Suppressor macrophage (primary cell): ENCODE results near the gene UBL3.

Experiments used
- DNase-seq, 4 experiments: peaks; one replicate each; pipeline ENCODE4 v3.0.0-alpha.2; 2020 to 2022
- total RNA-seq, 17 experiments: gene quantifications; one replicate each; lab custom pipeline; 2026; ENCODE audit warnings: mixed read lengths in 6 of 17, inconsistent platforms in 3 of 17; lab: John Stamatoyannopoulos, UW

UBL3 gene, protein sequence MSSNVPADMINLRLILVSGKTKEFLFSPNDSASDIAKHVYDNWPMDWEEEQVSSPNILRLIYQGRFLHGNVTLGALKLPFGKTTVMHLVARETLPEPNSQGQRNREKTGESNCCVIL
- 60.1 to 116 (median 88.4) reads per million in 17 experiments for total RNA-seq

DNA sequence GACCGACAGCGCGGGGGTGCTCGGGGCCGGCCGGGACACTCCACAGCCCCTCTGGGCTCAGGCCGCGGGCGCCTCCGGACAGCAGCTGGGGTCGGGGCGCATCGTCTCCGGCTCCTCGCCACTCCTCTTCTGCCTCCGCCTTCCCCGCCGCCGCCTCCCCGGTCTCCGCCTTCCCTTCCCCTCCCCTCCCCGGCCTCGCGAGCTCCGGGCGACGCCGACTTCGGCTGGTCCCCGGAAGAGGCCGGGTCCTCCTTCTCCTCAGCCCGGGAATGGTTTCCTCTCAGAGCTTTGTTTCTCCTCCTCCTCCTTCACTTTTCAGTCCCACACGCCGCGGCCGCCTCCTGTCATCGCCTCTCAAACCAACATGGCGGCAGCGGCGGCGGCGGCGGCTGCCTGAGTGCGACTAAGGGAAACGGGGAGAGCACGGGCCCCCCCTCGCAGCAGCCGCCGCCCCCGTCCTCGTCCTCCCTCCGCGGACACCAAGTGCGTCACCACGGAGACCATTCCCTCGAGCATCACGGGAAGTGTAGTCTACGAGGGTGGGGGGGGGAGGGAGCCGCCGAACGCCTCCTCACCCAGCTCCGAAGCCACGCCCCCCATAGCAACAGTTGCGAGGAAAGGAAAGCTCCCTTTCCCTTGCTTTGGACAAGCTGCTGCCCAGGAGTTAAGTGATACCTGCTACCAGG, at the start of gene UBL3:
TSS of gene UBL3 (minus strand) at position 405 of the 686 bp plus-strand sequence. CDS start 1,079 bp downstream, outside the sequence.
- peak; percentile 93 to 97 (median 96) for DNase-seq

- no peak for DNase-seq
These were observed 46.7 kb upstream of the UBL3 start for GRCh38 chr13:29897102-29897501.

- no peak for DNase-seq
These were observed 43.0 kb upstream of the UBL3 start for GRCh38 chr13:29893438-29893837.

DNA sequence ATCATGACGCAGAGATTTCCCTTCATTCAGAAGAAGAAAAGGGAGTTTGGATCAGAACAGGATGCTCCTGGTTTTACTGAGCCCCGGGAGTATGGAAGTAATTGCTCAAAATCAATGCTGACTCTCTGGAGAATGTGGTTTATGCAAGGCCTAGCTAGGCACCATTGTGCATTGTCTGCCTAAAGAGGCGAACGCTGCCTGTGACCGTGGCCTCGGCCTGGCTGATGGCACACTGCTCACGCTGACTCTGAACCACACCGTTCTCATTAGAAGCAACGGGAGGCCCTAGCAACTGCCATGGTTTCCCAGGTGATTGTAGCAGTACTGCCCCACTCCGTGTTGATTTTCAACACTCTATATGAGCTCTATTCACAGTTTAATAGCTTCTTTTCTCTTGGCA, 41.7 kb upstream of the UBL3 start:
- no peak for DNase-seq

- DNase-seq, result no peak
These were observed 38.7 kb upstream of the UBL3 start for GRCh38 chr13:29889111-29889510.

DNA sequence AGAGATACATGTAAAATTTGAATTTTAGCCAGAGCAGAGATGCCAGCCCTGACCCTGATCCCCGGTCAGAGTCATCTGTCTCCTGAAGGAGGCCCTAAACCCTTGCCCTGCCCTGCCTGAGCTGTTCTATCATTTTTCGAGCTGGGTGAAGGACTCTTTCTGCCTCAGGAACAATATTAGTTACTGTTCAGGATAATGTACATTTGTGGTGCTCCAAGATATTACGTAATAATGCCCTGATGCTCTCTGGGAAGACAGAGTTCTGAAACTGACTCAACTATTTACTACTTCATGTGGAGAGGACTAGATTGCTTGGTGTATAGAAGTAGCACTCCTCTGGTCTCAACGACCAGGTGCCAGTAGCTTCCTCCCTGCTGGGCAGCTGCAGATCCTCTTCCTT, 37.9 kb upstream of the UBL3 start:
- DNase-seq, result no peak

DNA sequence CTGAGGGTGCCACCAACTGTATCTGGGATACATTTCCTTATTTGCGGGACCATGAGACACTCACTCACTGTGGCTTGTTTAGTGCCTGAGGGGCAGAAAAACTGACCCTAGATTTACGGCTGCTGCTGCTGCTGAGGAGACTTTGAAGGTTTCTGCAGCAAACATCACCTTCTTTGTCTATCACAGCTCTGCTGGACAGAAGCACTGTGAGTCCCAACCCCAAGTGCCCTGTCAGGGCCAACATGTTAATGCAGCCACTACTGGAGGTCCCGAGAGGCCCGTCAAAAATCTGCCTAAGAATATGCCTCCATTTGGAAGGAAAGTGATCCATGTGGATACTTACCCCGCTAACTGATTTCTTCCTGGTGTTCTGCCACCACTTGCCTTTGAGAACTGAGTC, 37.3 kb upstream of the UBL3 start:
- DNase-seq, result no peak

- no peak for DNase-seq
These were observed 36.7 kb upstream of the UBL3 start for GRCh38 chr13:29887030-29887557.

- no peak for DNase-seq
These were observed 36.0 kb upstream of the UBL3 start for GRCh38 chr13:29886446-29886845.

DNA sequence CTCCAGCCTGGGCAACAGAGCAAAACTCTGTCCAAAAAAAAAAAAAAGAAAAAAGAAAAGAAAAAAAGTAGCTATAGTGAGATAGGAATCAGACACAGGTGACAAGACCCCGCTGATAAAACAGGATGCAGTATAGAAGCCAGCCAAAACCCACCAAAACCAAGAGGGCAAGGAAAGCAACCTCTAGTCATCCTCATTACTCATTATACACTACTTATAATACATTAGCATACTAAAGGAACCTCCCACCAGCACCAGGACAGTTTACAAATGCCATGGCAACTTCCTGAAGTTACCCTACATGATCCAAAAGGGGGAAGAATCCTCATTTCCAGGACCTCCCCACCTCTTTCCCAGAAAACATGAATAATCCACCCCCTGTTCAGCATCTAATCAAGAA, 35.6 kb upstream of the UBL3 start:
- no peak for DNase-seq

DNA sequence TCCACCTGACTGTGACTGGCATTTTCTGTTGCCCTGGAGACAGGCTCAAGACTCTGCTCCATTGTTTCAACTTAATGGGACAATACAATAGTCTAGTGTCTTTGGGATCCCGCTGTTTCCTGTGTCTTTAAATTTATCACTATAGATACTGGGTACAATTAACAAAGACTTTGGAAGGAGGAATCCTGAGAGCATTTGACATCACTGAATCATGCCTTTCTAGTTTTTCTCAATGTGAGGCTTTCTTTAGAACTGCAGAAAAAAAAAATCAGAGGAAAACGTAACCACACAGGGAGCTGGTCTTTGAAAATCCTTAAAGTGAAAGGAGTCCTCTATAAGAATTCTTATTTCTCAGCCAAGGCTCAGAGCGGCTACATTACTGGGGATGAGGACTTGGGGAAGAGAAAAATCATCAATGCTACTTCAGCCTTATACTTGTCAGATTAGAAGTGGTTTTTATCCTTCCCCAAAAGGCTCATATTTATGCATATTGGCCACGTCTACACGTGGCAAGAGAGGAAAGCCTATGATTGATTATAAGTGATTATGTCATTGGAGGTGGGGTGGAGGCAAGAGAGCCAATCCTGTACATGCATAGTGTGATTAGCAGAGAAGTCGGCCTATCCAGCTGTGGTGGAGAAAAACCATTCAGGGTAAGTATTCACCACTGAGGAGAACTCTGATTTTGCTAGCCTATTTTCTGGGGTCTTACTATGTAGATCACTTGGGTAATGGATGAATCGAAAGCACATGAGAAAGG, 34.4 kb upstream of the UBL3 start:
- no peak for DNase-seq

DNA sequence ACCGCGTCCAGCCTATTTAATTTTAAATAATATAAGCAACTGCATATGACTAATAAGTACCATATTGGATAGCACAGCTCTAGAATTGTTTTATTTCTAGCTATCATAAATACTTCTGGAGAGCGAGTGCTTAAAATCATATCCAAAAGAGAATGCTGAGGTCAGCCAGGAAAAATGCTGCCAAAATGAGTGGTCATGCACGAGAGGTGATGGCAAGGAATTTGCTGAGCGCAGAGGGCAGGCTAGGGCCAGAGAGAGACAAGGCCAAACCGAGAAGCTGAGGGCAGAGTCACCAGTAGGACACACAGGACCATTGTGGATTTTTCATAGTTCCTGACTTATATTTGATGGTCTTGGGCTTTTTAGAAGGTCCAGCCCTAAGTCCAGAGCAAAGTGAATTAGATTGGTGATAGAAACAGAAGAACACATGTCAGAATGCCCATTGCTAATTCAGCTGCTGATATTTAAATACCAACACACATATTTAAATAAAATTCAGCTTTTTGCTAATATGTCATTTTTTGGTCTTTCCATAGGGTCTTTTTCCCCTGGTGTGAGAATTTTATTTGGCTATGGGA, 33.6 kb upstream of the UBL3 start:
- DNase-seq, result no peak

DNA sequence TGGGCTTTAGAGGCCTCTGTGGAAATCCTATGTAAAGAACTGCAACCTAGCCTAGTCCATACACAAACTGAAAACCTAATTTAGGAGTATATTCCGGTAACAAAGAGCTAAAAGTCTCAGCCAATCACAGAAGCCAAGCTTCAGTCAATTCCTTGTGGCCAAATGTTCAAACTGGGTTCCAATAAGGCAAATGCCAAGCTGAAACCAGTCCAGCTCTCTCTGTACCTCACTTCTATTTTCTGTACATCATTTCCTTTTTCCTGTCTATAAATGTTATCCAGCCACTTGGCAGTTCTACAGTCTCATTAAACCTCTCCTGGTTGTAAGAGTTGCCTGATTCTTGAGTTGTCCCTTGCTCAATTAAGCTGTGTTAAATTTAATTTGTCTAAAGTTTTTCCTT, 31.7 kb upstream of the UBL3 start:
- no peak for DNase-seq

DNA sequence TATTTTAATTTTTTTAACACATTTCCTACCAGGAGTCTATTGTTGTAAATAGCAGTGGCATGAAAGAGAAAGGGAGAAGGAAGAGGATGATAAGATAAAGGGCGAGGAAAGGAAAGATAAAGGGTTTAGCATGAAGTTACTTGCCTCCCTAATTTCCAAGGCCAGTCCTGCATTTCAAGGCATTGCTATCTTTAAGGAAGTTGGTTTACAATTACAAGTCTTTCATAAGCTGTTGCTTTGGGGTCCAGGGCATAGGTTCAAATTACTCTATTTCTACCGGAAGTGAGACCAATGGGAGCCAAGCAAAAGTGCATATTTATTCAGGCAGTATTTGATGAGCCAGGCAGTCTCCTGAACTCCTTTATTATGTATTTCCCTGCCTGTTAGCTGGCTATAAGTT, 27.7 kb upstream of the UBL3 start:
- no peak for DNase-seq

- DNase-seq, result no peak
These were observed 27.1 kb upstream of the UBL3 start for GRCh38 chr13:29877456-29878078.

- no peak for DNase-seq
These were observed 25.2 kb upstream of the UBL3 start for GRCh38 chr13:29875646-29876045.

DNA sequence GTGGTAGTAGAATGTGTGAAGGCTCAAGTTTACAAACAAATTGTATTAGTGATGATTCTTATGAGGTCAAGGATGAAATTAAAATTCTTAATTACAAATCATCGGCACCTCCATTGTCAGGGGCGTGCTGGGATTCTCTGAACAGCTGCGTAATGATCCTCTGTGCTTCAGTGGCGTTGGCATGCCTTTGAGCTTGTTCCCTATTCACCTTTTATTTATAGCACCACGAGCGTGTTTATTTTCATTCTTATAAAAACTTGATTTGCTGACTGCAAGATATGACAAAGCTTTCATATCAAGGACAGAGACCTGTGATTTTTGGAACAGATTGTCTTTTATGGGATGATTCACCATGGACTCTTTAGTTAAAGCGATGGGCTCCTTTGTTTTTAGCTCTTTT, 18.2 kb upstream of the UBL3 start:
- DNase-seq, result no peak

- DNase-seq, result no peak
These were observed 15.5 kb upstream of the UBL3 start for GRCh38 chr13:29865934-29866333.

GRCh38 chr13:29861694-29862110, 11.3 kb upstream of the UBL3 start:
- DNase-seq, result no peak

DNA sequence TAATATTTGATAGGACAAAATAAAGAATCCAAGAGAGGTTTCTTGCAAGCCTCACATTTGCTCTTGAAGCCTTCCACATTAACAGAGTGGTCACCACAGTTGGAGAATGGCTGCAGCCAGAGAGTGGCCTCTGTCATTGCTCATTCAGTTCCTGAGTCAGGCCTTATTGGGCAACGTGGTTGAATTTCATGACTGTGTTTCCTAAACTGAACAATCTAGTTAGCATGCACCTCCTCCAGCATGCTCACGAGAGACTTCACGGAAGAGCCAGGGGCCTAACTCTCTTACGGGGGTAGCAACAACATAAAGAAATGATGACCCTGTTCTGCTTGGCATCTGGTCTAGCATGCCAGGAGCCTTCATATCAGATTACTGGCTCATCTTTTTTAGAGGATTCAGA, 9.6 kb upstream of the UBL3 start:
- DNase-seq, result peak; percentile 56 to 79 (median 70)

DNA sequence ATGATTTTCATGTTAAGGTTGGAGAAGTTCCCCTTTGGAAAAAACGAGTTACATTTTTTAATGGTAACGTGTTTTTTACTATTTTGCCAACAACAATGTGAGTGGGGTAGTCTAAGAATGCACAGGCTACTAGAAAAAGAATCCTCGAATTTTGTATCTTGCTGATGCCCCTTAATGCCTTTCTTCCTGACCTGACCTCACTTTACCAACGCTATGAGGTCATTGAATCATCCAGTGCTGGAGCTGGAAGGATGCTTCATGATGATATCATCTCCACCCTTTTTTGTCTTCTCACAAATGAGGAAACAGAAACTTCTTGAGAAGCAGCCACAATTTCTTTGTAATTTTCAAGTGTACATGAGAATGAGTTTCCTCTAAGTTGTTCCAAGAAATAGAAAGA, 8.2 kb upstream of the UBL3 start:
- DNase-seq, result peak; percentile 15 to 69 (median 40)

GRCh38 chr13:29858231-29858630, 7.8 kb upstream of the UBL3 start:
- DNase-seq, result no peak

- DNase-seq, result no peak
These were observed 6.7 kb upstream of the UBL3 start for GRCh38 chr13:29857085-29857484.
